Measurements from ENCODE around the gene PCDH12. TPM values are rescaled to one million over a fixed set of nuclear protein-coding genes. Genes with fewer than 3 reads are reported as not detected.

The PCDH12 gene
- total RNA-seq, 1 experiment from 2014 or later, result not detected

DNA sequence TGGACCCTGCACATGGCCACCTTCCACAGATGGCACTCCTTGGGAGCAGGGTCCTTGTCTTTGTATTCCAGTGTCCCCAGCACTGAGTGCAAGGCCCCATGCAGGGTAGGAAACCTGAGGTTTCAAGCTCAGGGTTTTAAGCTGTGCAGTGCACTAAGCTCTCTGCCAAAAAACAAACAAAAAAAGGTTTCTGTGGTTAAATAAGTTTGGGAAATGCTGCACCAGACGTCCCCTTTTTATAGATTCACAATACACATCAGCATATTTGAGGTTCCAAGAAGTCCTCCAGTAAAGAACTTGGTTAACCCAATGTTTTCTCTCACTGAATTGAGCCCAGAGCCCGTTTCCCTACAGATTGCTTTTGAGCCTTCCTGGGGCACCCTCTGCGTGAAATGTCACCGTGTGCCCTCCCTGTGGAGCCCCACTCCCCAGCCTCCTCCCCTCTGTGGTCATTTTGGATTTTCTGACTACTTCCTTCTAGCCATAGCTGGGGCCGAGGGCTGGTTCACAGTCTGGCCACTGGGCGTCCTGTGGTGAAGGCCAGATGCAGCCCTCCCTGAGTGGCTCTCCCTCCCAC, 17.2 kb downstream of the PCDH12 start:
- Histone ChIP-seq H3K27ac (ENCODE audit: low read length) (no peak overlapping the region), H3K9me3 (ENCODE audit: control insufficient read depth, insufficient read depth, low read depth, low read length) (no peaks in the 10 kb centered on the region), H3K36me3 (ENCODE audit: control insufficient read depth, insufficient read depth, low read length) (peaks cover 2% of the 10 kb centered on the region; the same call in 1 of the 2 replicates), H3K4me3 (ENCODE audit: low read depth in 2 of 2, low read length in 2 of 2) (no peak overlapping the region), H3K27me3 (ENCODE audit: control insufficient read depth, insufficient read depth, low read length) (no peaks in the 10 kb centered on the region), H3K4me1 (ENCODE audit: control insufficient read depth, insufficient read depth, low read length) (no peaks in the 10 kb centered on the region)
- CTCF ChIA-PET, result interaction anchor here (0.5 kb wide), 1 partner anchor 508 kb away, joined by 3 read pairs; no protein-coding TSS in a partner anchor
- in situ Hi-C loops (cut with HindIII; ENCODE audit: low pct_unique_long_range_greater_than_20kb, low sequenced_read_pairs) (no loop called here), intact Hi-C loops (cut with micrococcal nuclease; ENCODE audit: unreplicated experiment) (no loop called here)
- ATAC-seq, result peak; percentile 68
- no peak for TF ChIP-seq TCF7L2 (IDR thresholded peaks at IDR 0.05; ENCODE audit: low read depth, low read length)
- TF ChIP-seq, protein P1, sequence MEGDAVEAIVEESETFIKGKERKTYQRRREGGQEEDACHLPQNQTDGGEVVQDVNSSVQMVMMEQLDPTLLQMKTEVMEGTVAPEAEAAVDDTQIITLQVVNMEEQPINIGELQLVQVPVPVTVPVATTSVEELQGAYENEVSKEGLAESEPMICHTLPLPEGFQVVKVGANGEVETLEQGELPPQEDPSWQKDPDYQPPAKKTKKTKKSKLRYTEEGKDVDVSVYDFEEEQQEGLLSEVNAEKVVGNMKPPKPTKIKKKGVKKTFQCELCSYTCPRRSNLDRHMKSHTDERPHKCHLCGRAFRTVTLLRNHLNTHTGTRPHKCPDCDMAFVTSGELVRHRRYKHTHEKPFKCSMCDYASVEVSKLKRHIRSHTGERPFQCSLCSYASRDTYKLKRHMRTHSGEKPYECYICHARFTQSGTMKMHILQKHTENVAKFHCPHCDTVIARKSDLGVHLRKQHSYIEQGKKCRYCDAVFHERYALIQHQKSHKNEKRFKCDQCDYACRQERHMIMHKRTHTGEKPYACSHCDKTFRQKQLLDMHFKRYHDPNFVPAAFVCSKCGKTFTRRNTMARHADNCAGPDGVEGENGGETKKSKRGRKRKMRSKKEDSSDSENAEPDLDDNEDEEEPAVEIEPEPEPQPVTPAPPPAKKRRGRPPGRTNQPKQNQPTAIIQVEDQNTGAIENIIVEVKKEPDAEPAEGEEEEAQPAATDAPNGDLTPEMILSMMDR (IDR thresholded peaks at IDR 0.05), result no peak
- TF ChIP-seq POLR2AphosphoS5 (IDR thresholded peaks at IDR 0.05; ENCODE audit: low read depth, low read length), result no peak
- no peak for TF ChIP-seq SIN3A (IDR thresholded peaks at IDR 0.05; ENCODE audit: borderline replicate concordance, insufficient read depth, low read depth, low read length)
- TF ChIP-seq, protein P2, sequence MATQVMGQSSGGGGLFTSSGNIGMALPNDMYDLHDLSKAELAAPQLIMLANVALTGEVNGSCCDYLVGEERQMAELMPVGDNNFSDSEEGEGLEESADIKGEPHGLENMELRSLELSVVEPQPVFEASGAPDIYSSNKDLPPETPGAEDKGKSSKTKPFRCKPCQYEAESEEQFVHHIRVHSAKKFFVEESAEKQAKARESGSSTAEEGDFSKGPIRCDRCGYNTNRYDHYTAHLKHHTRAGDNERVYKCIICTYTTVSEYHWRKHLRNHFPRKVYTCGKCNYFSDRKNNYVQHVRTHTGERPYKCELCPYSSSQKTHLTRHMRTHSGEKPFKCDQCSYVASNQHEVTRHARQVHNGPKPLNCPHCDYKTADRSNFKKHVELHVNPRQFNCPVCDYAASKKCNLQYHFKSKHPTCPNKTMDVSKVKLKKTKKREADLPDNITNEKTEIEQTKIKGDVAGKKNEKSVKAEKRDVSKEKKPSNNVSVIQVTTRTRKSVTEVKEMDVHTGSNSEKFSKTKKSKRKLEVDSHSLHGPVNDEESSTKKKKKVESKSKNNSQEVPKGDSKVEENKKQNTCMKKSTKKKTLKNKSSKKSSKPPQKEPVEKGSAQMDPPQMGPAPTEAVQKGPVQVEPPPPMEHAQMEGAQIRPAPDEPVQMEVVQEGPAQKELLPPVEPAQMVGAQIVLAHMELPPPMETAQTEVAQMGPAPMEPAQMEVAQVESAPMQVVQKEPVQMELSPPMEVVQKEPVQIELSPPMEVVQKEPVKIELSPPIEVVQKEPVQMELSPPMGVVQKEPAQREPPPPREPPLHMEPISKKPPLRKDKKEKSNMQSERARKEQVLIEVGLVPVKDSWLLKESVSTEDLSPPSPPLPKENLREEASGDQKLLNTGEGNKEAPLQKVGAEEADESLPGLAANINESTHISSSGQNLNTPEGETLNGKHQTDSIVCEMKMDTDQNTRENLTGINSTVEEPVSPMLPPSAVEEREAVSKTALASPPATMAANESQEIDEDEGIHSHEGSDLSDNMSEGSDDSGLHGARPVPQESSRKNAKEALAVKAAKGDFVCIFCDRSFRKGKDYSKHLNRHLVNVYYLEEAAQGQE (IDR thresholded peaks at IDR 0.05; ENCODE audit: insufficient read depth in 1 of 2, low read depth in 2 of 2, low read length in 1 of 2), result no peak
- no peak for DNase-seq (ENCODE audit: low read depth, low spot score)
- POLR2A ChIA-PET, result interaction anchor here (0.7 kb wide), 1 partner anchor 282 kb away, joined by 8 read pairs; no protein-coding TSS in a partner anchor
- no TSS peak for BruUV-seq (replicated peaks)

DNA sequence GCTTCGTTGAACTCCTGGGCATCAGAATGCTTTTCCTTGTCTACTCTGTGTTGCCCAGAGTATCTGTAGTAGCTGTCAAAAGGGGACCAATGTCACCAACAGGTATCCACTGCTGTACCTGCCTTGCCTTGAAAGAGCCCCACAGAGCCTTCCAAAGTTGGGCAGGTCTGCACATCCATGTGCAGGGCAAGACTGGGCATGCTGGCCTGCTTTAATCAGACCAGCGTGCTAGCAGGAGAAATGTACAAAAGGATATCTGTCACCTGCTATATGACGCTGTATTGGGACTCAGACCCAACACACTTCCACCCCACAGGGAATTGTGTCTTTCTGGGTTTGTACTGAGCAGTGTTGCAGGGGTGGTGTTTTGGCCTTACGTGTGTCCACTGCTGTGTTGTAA, 22.5 kb downstream of the PCDH12 start:
- intact Hi-C loops (cut with micrococcal nuclease; ENCODE audit: unreplicated experiment), result no loop called here
- no peak overlapping the region for H3K27ac ChIP-seq (ENCODE audit: low read length)
- no peaks in the 10 kb centered on the region for H3K27me3 ChIP-seq (ENCODE audit: control insufficient read depth, insufficient read depth, low read length)
- H3K4me1 ChIP-seq (ENCODE audit: control insufficient read depth, insufficient read depth, low read length), result no peaks in the 10 kb centered on the region
- no peak overlapping the region for H3K4me3 ChIP-seq (ENCODE audit: low read depth in 2 of 2, low read length in 2 of 2)
- ATAC-seq, result no peak
- TF ChIP-seq TCF7L2 (IDR thresholded peaks at IDR 0.05; ENCODE audit: low read depth, low read length), result no peak
- TF ChIP-seq, protein P1 (IDR thresholded peaks at IDR 0.05), result no peak
- TF ChIP-seq, protein P2 (IDR thresholded peaks at IDR 0.05; ENCODE audit: insufficient read depth in 1 of 2, low read depth in 2 of 2, low read length in 1 of 2), result no peak
- no peak for TF ChIP-seq POLR2AphosphoS5 (IDR thresholded peaks at IDR 0.05; ENCODE audit: low read depth, low read length)
- TF ChIP-seq SIN3A (IDR thresholded peaks at IDR 0.05; ENCODE audit: borderline replicate concordance, insufficient read depth, low read depth, low read length), result no peak
- POLR2A ChIA-PET, result no interaction called here
- H3K36me3 ChIP-seq (ENCODE audit: control insufficient read depth, insufficient read depth, low read length), result peaks cover 16% of the 10 kb centered on the region
- DNase-seq (ENCODE audit: low read depth, low spot score), result no peak
- in situ Hi-C loops (cut with HindIII; ENCODE audit: low pct_unique_long_range_greater_than_20kb, low sequenced_read_pairs), result no loop called here
- BruUV-seq (replicated peaks), result no TSS peak
- no peaks in the 10 kb centered on the region for H3K9me3 ChIP-seq (ENCODE audit: control insufficient read depth, insufficient read depth, low read depth, low read length)
- CTCF ChIA-PET, result no interaction called here

All from Panc1 (cell line).